ENCODE measurements around the gene JPH3.

- TF ChIP-seq, protein P1, sequence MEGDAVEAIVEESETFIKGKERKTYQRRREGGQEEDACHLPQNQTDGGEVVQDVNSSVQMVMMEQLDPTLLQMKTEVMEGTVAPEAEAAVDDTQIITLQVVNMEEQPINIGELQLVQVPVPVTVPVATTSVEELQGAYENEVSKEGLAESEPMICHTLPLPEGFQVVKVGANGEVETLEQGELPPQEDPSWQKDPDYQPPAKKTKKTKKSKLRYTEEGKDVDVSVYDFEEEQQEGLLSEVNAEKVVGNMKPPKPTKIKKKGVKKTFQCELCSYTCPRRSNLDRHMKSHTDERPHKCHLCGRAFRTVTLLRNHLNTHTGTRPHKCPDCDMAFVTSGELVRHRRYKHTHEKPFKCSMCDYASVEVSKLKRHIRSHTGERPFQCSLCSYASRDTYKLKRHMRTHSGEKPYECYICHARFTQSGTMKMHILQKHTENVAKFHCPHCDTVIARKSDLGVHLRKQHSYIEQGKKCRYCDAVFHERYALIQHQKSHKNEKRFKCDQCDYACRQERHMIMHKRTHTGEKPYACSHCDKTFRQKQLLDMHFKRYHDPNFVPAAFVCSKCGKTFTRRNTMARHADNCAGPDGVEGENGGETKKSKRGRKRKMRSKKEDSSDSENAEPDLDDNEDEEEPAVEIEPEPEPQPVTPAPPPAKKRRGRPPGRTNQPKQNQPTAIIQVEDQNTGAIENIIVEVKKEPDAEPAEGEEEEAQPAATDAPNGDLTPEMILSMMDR (IDR thresholded peaks at IDR 0.05) = no peak
- TF ChIP-seq POLR2A (IDR thresholded peaks at IDR 0.05) = no peak
- no peak for TF ChIP-seq EP300 (IDR thresholded peaks at IDR 0.05)
- TF ChIP-seq POLR2AphosphoS5 (IDR thresholded peaks at IDR 0.05) = no peak
Observed at GRCh38 chr16:87601401-87601981, 817 bp upstream of the JPH3 start.
